ENCODE data around the gene ERCC6L2. TPM values are rescaled to one million over a fixed set of nuclear protein-coding genes. Genes with fewer than 3 reads are reported as not detected.

The ERCC6L2 gene
- total RNA-seq, 2 donors from 2014 or later = 37.7 to 44.2 TPM

DNA sequence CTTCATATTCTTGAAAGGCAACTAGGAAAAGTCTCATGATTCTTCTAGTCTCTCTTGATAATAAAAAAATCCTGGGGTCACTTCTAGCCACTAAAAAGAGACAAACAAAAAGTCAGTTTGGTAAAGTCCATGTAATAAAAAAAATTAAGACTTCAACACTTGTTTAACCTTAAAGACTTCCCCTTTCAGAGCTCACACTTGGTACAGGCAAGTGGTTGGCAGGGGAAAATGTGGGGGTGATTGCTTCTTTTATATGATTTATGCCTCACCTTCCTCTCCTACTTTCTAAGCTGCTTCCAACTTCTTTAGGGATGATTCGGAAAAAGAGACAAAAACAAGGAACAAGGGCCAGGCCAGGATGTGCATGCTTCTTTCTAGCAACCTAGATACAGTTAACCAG lies 5.1 kb upstream of the ERCC6L2 start:
- TF ChIP-seq, protein P1, sequence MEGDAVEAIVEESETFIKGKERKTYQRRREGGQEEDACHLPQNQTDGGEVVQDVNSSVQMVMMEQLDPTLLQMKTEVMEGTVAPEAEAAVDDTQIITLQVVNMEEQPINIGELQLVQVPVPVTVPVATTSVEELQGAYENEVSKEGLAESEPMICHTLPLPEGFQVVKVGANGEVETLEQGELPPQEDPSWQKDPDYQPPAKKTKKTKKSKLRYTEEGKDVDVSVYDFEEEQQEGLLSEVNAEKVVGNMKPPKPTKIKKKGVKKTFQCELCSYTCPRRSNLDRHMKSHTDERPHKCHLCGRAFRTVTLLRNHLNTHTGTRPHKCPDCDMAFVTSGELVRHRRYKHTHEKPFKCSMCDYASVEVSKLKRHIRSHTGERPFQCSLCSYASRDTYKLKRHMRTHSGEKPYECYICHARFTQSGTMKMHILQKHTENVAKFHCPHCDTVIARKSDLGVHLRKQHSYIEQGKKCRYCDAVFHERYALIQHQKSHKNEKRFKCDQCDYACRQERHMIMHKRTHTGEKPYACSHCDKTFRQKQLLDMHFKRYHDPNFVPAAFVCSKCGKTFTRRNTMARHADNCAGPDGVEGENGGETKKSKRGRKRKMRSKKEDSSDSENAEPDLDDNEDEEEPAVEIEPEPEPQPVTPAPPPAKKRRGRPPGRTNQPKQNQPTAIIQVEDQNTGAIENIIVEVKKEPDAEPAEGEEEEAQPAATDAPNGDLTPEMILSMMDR (conservative IDR thresholded peaks at IDR 0.05) = no peak
- DNase-seq = no peak
- Histone ChIP-seq H3K9ac (ENCODE audit: extremely low read depth, low read length, poor library complexity, severe bottlenecking) (no peak overlapping the region), H3K9me3 (ENCODE audit: control insufficient read depth, low read length) (no peaks in the 10 kb centered on the region), H3K4me3 (ENCODE audit: low read length) (no peak overlapping the region), H3K4me1 (ENCODE audit: control insufficient read depth, insufficient read depth, low read length) (no peaks in the 10 kb centered on the region), H3K27ac (ENCODE audit: low read depth, low read length) (no peak overlapping the region), H3K27me3 (ENCODE audit: control insufficient read depth, insufficient read depth, low read length, poor library complexity, severe bottlenecking) (no peaks in the 10 kb centered on the region), H3K36me3 (ENCODE audit: control insufficient read depth, insufficient read depth, low read length) (peaks cover 4% of the 10 kb centered on the region)
- peaks cover 8% of the 10 kb centered on the region for H3K4me1 Mint-ChIP-seq
- H3K36me3 Mint-ChIP-seq (ENCODE audit: low read depth) = peaks cover 14% of the 10 kb centered on the region
- no peaks in the 10 kb centered on the region for H3K9me3 Mint-ChIP-seq
- WGBS, 2 experiments (ENCODE audit: insufficient coverage in 1 of 2, insufficient read length in 1 of 2) = 83 to 92% methylated on average over 1 of the region's 1 CpG
- H3K27me3 Mint-ChIP-seq (ENCODE audit: insufficient read depth) = no peaks in the 10 kb centered on the region
- no peak overlapping the region for H3K27ac Mint-ChIP-seq
- no peak overlapping the region for H3K4me3 Mint-ChIP-seq

DNA sequence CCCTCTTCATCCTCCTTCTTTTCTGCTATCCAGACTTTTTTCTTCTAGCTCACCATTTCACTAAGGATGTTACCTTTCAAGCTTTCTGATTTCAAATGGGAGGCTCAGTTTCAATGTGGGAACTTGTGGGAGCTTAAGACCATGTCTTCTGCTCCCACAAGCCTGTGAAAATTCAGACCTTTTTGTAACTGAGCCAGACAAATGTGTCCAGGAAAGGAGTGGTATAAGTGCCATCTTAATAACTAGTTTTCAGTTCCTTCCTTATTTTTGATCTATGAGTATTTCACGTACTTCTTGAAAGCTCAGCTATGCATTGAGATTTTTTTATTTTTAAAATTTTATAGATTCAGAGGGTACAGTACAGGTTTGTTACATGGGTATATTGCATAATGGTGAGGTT lies 4.6 kb upstream of the ERCC6L2 start:
- Histone ChIP-seq H3K9me3 (ENCODE audit: control insufficient read depth, low read length) (no peaks in the 10 kb centered on the region), H3K4me3 (ENCODE audit: low read length) (no peak overlapping the region), H3K4me1 (ENCODE audit: control insufficient read depth, insufficient read depth, low read length) (no peaks in the 10 kb centered on the region), H3K9ac (ENCODE audit: extremely low read depth, low read length, poor library complexity, severe bottlenecking) (no peak overlapping the region), H3K36me3 (ENCODE audit: control insufficient read depth, insufficient read depth, low read length) (peaks cover 4% of the 10 kb centered on the region), H3K27ac (ENCODE audit: low read depth, low read length) (no peak overlapping the region), H3K27me3 (ENCODE audit: control insufficient read depth, insufficient read depth, low read length, poor library complexity, severe bottlenecking) (no peaks in the 10 kb centered on the region)
- TF ChIP-seq, protein P1 (conservative IDR thresholded peaks at IDR 0.05) = no peak
- Mint-ChIP-seq H3K4me3 (no peak overlapping the region), H3K27me3 (ENCODE audit: insufficient read depth) (no peaks in the 10 kb centered on the region), H3K27ac (no peak overlapping the region), H3K9me3 (no peaks in the 10 kb centered on the region), H3K4me1 (peaks cover 8% of the 10 kb centered on the region), H3K36me3 (ENCODE audit: low read depth) (peaks cover 14% of the 10 kb centered on the region)
- no peak for DNase-seq
- 85 to 100% methylated on average over 1 of the region's 1 CpG for WGBS, 2 experiments (ENCODE audit: insufficient coverage in 1 of 2, insufficient read length in 1 of 2)

DNA sequence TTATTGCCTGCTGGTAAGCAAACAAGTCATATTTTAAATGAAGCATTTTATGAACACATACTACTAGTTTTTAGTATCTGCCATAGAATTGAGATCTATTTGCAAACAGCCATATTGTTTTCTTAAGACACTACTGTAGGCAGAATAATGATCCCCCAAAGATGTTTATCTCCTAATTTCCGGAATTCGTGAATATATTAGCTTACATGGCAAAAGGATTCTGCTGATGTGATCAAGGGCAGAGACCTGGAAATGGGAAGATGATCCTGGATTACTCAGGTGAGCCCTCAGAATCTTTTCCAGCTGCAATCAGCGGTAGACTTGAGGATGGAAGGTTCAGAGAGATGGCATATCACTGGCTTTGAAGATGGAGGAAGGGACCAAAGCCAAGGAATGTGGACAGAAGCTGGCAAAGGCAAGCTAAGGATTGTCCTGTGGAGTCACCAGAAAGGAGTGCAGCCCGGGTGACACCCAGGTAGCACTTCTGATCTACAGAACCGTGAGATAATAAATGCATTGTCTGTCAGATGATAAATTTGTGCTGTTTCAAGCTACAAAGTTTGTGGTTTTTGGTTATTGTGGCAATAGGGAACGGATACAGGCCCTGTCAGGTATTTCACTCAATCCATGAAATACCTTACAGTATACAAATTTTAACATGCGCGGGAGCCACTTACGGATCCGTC lies 1.0 kb upstream of the ERCC6L2 start:
- peak overlapping the region; percentile 99 for H3K27ac Mint-ChIP-seq
- WGBS, 2 experiments (ENCODE audit: insufficient coverage in 1 of 2, insufficient read length in 1 of 2) = 42 to 48% methylated on average over 7 to 10 of the region's 10 CpGs
- no peaks in the 10 kb centered on the region for H3K4me1 ChIP-seq (ENCODE audit: control insufficient read depth, insufficient read depth, low read length)
- no peaks in the 10 kb centered on the region for H3K27me3 Mint-ChIP-seq (ENCODE audit: insufficient read depth)
- DNase-seq = peak; percentile 47
- TF ChIP-seq, protein P1 (conservative IDR thresholded peaks at IDR 0.05) = no peak
- no peak overlapping the region for H3K4me3 Mint-ChIP-seq
- peaks cover 13% of the 10 kb centered on the region for H3K4me1 Mint-ChIP-seq
- H3K4me3 ChIP-seq (ENCODE audit: low read length) = no peak overlapping the region
- no peaks in the 10 kb centered on the region for H3K9me3 Mint-ChIP-seq
- H3K27ac ChIP-seq (ENCODE audit: low read depth, low read length) = no peak overlapping the region
- no peaks in the 10 kb centered on the region for H3K27me3 ChIP-seq (ENCODE audit: control insufficient read depth, insufficient read depth, low read length, poor library complexity, severe bottlenecking)
- no peaks in the 10 kb centered on the region for H3K9me3 ChIP-seq (ENCODE audit: control insufficient read depth, low read length)
- no peak overlapping the region for H3K9ac ChIP-seq (ENCODE audit: extremely low read depth, low read length, poor library complexity, severe bottlenecking)
- H3K36me3 ChIP-seq (ENCODE audit: control insufficient read depth, insufficient read depth, low read length) = peaks cover 4% of the 10 kb centered on the region
- H3K36me3 Mint-ChIP-seq (ENCODE audit: low read depth) = peaks cover 18% of the 10 kb centered on the region
